GM12801 (cell line): Measurements from ENCODE around the gene USP34.

ENCODE experiments used
- CTCF ChIP-seq: IDR thresholded peaks from one replicate; pipeline ENCODE4 v1.5.1; 2011; ENCODE audit warnings: control low read depth; ENCODE audit not compliant: insufficient read length; ENCODE audit errors: extremely low read depth

The USP34 gene

DNA sequence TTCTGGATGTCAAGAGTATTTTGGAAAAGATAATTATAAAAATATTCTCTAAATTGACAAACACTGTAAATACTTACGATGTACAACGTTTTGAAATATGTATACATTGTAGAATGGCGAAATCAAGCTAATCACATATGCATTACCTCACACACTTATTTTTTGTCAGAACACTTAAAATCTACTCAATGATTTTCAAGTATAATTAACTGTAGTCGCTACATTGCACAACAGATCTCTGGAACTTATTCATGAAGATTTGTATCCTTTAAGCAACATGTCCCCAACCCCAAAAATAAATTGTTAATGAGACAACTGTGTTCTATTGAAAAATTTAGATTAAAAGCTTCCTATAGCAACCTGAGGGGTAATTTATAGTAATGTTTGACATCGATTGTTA lies 249.1 kb downstream of the USP34 start:
- TF ChIP-seq CTCF = no peak

GRCh38 chr2:61220768-61221167 lies 250.1 kb downstream of the USP34 start:
- TF ChIP-seq CTCF = no peak

DNA sequence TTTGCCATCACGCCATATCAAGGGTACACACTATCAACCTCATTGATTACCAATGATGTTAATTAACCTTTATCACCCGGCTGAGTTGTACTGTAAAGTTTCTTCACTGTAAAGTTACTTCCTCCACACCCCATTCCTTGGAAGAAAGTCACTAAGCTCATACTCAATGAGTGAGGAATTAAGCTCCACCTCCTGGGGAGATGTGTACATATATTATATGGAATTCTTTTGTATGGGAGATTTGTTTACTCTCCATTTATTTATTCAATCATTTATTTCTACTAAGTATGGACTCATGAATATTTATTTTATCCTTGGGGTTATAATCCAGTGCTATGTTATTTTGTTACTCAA lies 252.1 kb downstream of the USP34 start:
- no peak for TF ChIP-seq CTCF

- no peak for TF ChIP-seq CTCF
Observed at GRCh38 chr2:61218076-61218816, 252.6 kb downstream of the USP34 start.

GRCh38 chr2:61214171-61214570 lies 256.7 kb downstream of the USP34 start:
- TF ChIP-seq CTCF = no peak

GRCh38 chr2:61210332-61210981 lies 260.4 kb downstream of the USP34 start:
- no peak for TF ChIP-seq CTCF

- TF ChIP-seq CTCF = no peak
Observed at GRCh38 chr2:61205132-61205531, 265.8 kb downstream of the USP34 start.
